CD4-positive, alpha-beta T cell treated with Interleukin-1 beta for 1 hour (primary cell): Measurements from ENCODE around the gene DNMBP.
"Not testable (repeated sequence)": the region's sequence is repeated elsewhere in the genome, so short reads cannot be mapped to it uniquely, and the experiment has no call there.

Source experiments
- DNase-seq, 2 donors: peaks; one replicate each; pipeline ENCODE4 v3.0.0-alpha.2; 2020 to 2022

DNMBP gene

GRCh38 chr10:99983280-99983988, 26.3 kb downstream of the DNMBP start:
- DNase-seq, result no peak

GRCh38 chr10:99982728-99983127, 27.0 kb downstream of the DNMBP start:
- no peak for DNase-seq

- no peak for DNase-seq
Observed at GRCh38 chr10:99981581-99982199, 28.1 kb downstream of the DNMBP start.

GRCh38 chr10:99979066-99979685, 30.6 kb downstream of the DNMBP start:
- DNase-seq, result no peak

- DNase-seq, result no peak
Observed at GRCh38 chr10:99977916-99978315, 31.8 kb downstream of the DNMBP start.

- DNase-seq, result no peak
Observed at GRCh38 chr10:99976886-99977665, 32.7 kb downstream of the DNMBP start.

- no peak for DNase-seq
Observed at GRCh38 chr10:99975942-99976809, 33.6 kb downstream of the DNMBP start.

GRCh38 chr10:99975106-99975829, 34.5 kb downstream of the DNMBP start:
- no peak for DNase-seq

GRCh38 chr10:99973190-99973589, 36.6 kb downstream of the DNMBP start:
- DNase-seq, result no peak

GRCh38 chr10:99967961-99968360, 41.8 kb downstream of the DNMBP start:
- no peak for DNase-seq

GRCh38 chr10:99966306-99966705, 43.4 kb downstream of the DNMBP start:
- no peak for DNase-seq

- no peak for DNase-seq
Observed at GRCh38 chr10:99965700-99966099, 44.0 kb downstream of the DNMBP start.

- DNase-seq, result no peak
Observed at GRCh38 chr10:99964791-99965190, 45.0 kb downstream of the DNMBP start.

- not testable (repeated sequence) for DNase-seq
Observed at GRCh38 chr10:99963467-99964165, 46.1 kb downstream of the DNMBP start.

GRCh38 chr10:99958806-99959205, 50.9 kb downstream of the DNMBP start:
- no peak for DNase-seq

- no peak for DNase-seq
Observed at GRCh38 chr10:99958302-99958701, 51.4 kb downstream of the DNMBP start.

- not testable (repeated sequence) for DNase-seq
Observed at GRCh38 chr10:99953510-99953909, 56.2 kb downstream of the DNMBP start.

GRCh38 chr10:99952799-99953198, 56.9 kb downstream of the DNMBP start:
- no peak for DNase-seq

- DNase-seq, result not testable (repeated sequence)
Observed at GRCh38 chr10:99946051-99946450, 63.7 kb downstream of the DNMBP start.

- no peak for DNase-seq
Observed at GRCh38 chr10:99945263-99945662, 64.5 kb downstream of the DNMBP start.

GRCh38 chr10:99944860-99945259, 64.9 kb downstream of the DNMBP start:
- DNase-seq, result no peak
